IPS-15b (cell line): Measurements from ENCODE around the gene FGD5.
A peak's percentile ranks its signal among the peaks of the same experiment; 100 is the strongest.

Experiments
- H3K27me3 ChIP-seq: one replicate; pipeline ENCODE4 v1.6.1; 2013; ENCODE audit warnings: low read length; ENCODE audit not compliant: control insufficient read depth, insufficient read depth
- H3K36me3 ChIP-seq: one replicate; pipeline ENCODE4 v1.6.1; 2013; ENCODE audit warnings: low read length; ENCODE audit not compliant: control insufficient read depth, insufficient read depth
- H3K4me1 ChIP-seq: one replicate; pipeline ENCODE4 v1.6.1; 2013; ENCODE audit warnings: mild to moderate bottlenecking, low read length; ENCODE audit not compliant: control insufficient read depth, insufficient read depth
- H3K4me3 ChIP-seq: one replicate; pipeline ENCODE4 v1.5.1; 2013; ENCODE audit warnings: low read depth, low read length
- H3K9ac ChIP-seq: one replicate; pipeline ENCODE4 v1.6.1; 2013; ENCODE audit warnings: low read depth, mild to moderate bottlenecking, low read length
- H3K9me3 ChIP-seq: one replicate; pipeline ENCODE4 v1.6.1; 2013; ENCODE audit warnings: mild to moderate bottlenecking, low read length; ENCODE audit not compliant: control insufficient read depth, insufficient read depth

Gene FGD5

GRCh38 chr3:14907043-14907966 lies 88.5 kb downstream of the FGD5 start:
- Histone ChIP-seq H3K36me3 (peaks cover 3% of the 10 kb centered on the region), H3K4me1 (no peaks in the 10 kb centered on the region), H3K27me3 (no peaks in the 10 kb centered on the region), H3K9ac (no peak overlapping the region), H3K9me3 (no peaks in the 10 kb centered on the region), H3K4me3 (no peak overlapping the region)

- H3K27me3 ChIP-seq, result no peaks in the 10 kb centered on the region
- no peaks in the 10 kb centered on the region for H3K4me1 ChIP-seq
- H3K4me3 ChIP-seq, result no peak overlapping the region
- no peak overlapping the region for H3K9ac ChIP-seq
- H3K36me3 ChIP-seq, result peaks cover 3% of the 10 kb centered on the region
- H3K9me3 ChIP-seq, result no peaks in the 10 kb centered on the region
Observed at GRCh38 chr3:14909250-14909649, 90.5 kb downstream of the FGD5 start.

- no peaks in the 10 kb centered on the region for H3K27me3 ChIP-seq
- H3K36me3 ChIP-seq, result no peaks in the 10 kb centered on the region
- H3K4me1 ChIP-seq, result no peaks in the 10 kb centered on the region
- H3K9me3 ChIP-seq, result no peaks in the 10 kb centered on the region
- no peak overlapping the region for H3K9ac ChIP-seq
- H3K4me3 ChIP-seq, result no peak overlapping the region
Observed at GRCh38 chr3:14911651-14912050, 92.9 kb downstream of the FGD5 start.

- no peak overlapping the region for H3K9ac ChIP-seq
- H3K27me3 ChIP-seq, result no peaks in the 10 kb centered on the region
- H3K4me1 ChIP-seq, result no peaks in the 10 kb centered on the region
- no peak overlapping the region for H3K4me3 ChIP-seq
- H3K9me3 ChIP-seq, result no peaks in the 10 kb centered on the region
- H3K36me3 ChIP-seq, result no peaks in the 10 kb centered on the region
Observed at GRCh38 chr3:14913071-14913925, 94.5 kb downstream of the FGD5 start.

GRCh38 chr3:14913926-14914778 lies 95.4 kb downstream of the FGD5 start:
- Histone ChIP-seq H3K9ac (no peak overlapping the region), H3K36me3 (no peaks in the 10 kb centered on the region), H3K27me3 (no peaks in the 10 kb centered on the region), H3K4me3 (no peak overlapping the region), H3K4me1 (no peaks in the 10 kb centered on the region), H3K9me3 (no peaks in the 10 kb centered on the region)

- Histone ChIP-seq H3K4me1 (no peaks in the 10 kb centered on the region), H3K4me3 (no peak overlapping the region), H3K36me3 (no peaks in the 10 kb centered on the region), H3K9ac (no peak overlapping the region), H3K27me3 (no peaks in the 10 kb centered on the region), H3K9me3 (no peaks in the 10 kb centered on the region)
Observed at GRCh38 chr3:14914779-14915117, 96.0 kb downstream of the FGD5 start.

GRCh38 chr3:14915636-14916222 lies 97.0 kb downstream of the FGD5 start:
- H3K27me3 ChIP-seq, result no peaks in the 10 kb centered on the region
- no peaks in the 10 kb centered on the region for H3K36me3 ChIP-seq
- H3K4me1 ChIP-seq, result no peaks in the 10 kb centered on the region
- no peak overlapping the region for H3K4me3 ChIP-seq
- no peak overlapping the region for H3K9ac ChIP-seq
- H3K9me3 ChIP-seq, result no peaks in the 10 kb centered on the region

- Histone ChIP-seq H3K9me3 (no peaks in the 10 kb centered on the region), H3K27me3 (no peaks in the 10 kb centered on the region), H3K36me3 (no peaks in the 10 kb centered on the region), H3K4me3 (no peak overlapping the region), H3K4me1 (peaks cover 2% of the 10 kb centered on the region), H3K9ac (no peak overlapping the region)
Observed at GRCh38 chr3:14918356-14918860, 99.6 kb downstream of the FGD5 start.

- Histone ChIP-seq H3K4me3 (no peak overlapping the region), H3K9me3 (no peaks in the 10 kb centered on the region), H3K4me1 (peaks cover 2% of the 10 kb centered on the region), H3K36me3 (no peaks in the 10 kb centered on the region), H3K27me3 (no peaks in the 10 kb centered on the region), H3K9ac (peak overlapping the region; percentile 47)
Observed at GRCh38 chr3:14920536-14920935, 101.8 kb downstream of the FGD5 start.

GRCh38 chr3:14921034-14921616 lies 102.4 kb downstream of the FGD5 start:
- no peak overlapping the region for H3K4me3 ChIP-seq
- H3K9me3 ChIP-seq, result no peaks in the 10 kb centered on the region
- H3K36me3 ChIP-seq, result no peaks in the 10 kb centered on the region
- H3K9ac ChIP-seq, result peak overlapping the region; percentile 47
- peaks cover 2% of the 10 kb centered on the region for H3K4me1 ChIP-seq
- no peaks in the 10 kb centered on the region for H3K27me3 ChIP-seq
